HepG2 (cell line): ENCODE results near the gene HSD17B2. TPM values are rescaled to one million over a fixed set of nuclear protein-coding genes. Genes with fewer than 3 reads are reported as not detected.

ENCODE experiments used
- ATAC-seq: fragments of 200-7000 bp; cut with Tn5 transposase; 3 replicates; pipeline ENCODE4 v1.9.1; 2020; ENCODE audit warnings: mild to moderate bottlenecking, moderate library complexity
- BruUV-seq: library from RNA; stranded (reverse); fragments of 400-500 nt; replicated peaks from 2 replicates; lab custom pipeline; 2021; lab: Mats Ljungman, UMichigan
- CTCF ChIA-PET: fragments of 300-600 bp; formaldehyde crosslinking; extraction: SDS; loops from one replicate; lab custom pipeline; 2021; ENCODE audit warnings: low total read pairs, inconsistent platforms, low intra/inter-chr PET ratio; lab: Yijun Ruan, JAX
- POLR2A ChIA-PET: fragments of 350-600 bp; sonication (Branson Sonifier 250); formaldehyde crosslinking; loops from one replicate; lab custom pipeline; 2020; ENCODE audit warnings: antibody characterized with exemption, inconsistent platforms; lab: Yijun Ruan, JAX
- DNase-seq: peaks from one replicate; pipeline ENCODE4 v3.0.0-alpha.2; 2015; ENCODE audit warnings: low spot score
- FAIRE-seq: peaks from 3 replicates; lab custom pipeline; 2011; peaks lifted over from hg19 to GRCh38; lab: Jason Lieb, UNC
- H2AFZ ChIP-seq: one replicate; pipeline ENCODE4 v1.6.1; 2011; ENCODE audit warnings: low read length, inconsistent platforms
- H3K27ac ChIP-seq: fragments of 300-600 bp; 3 replicates; pipeline ENCODE4 v1.8.0; 2011; ENCODE audit warnings: mixed run types, mild to moderate bottlenecking, mixed read lengths, low read length, inconsistent platforms; ENCODE audit not compliant: insufficient read depth; ENCODE audit errors: extremely low read length
- H3K27me3 ChIP-seq, 2 experiments: fragments of 200-600 bp in 1 of 2; 2 replicates in 1 of 2; 3 replicates in 1 of 2; pipeline versions ENCODE4 v1.6.0 to v1.8.0; 2011; ENCODE audit warnings: low read length in 2 of 2, mild to moderate bottlenecking in 2 of 2, moderate library complexity in 2 of 2, inconsistent platforms in 1 of 2; ENCODE audit not compliant: insufficient read depth in 2 of 2, control insufficient read depth in 1 of 2
- H3K36me3 ChIP-seq, 2 experiments: fragments of 200-600 bp in 1 of 2; replicated peaks in 1 of 2; 2 replicates in 1 of 2; 3 replicates in 1 of 2; pipeline versions ENCODE4 v1.5.1 to v1.8.0; 2011; ENCODE audit warnings: low read length in 2 of 2, inconsistent platforms in 1 of 2; ENCODE audit not compliant: insufficient read depth in 2 of 2, control insufficient read depth in 1 of 2
- H3K4me1 ChIP-seq: 2 replicates; pipeline ENCODE4 v1.5.1; 2012; ENCODE audit warnings: low read length, inconsistent platforms; ENCODE audit not compliant: insufficient read depth
- H3K4me2 ChIP-seq: 2 replicates; pipeline ENCODE4 v1.6.0; 2011; ENCODE audit warnings: low read depth, low read length, inconsistent platforms
- H3K4me3 ChIP-seq, 3 experiments: fragments of 200-600 bp in 1 of 3; sonication (generic), shearing (Covaris generic) in 1 of 3; replicated peaks in 1 of 3; 2 replicates each; pipeline ENCODE4 v1.5.1; 2011 to 2016; ENCODE audit warnings: low read length in 3 of 3, inconsistent platforms in 2 of 3, low read depth in 2 of 3, mild to moderate bottlenecking in 2 of 3, control low read depth in 1 of 3, mixed read lengths in 1 of 3; ENCODE audit not compliant: insufficient read depth in 1 of 3
- H3K79me2 ChIP-seq: one replicate; pipeline ENCODE4 v1.6.1; 2011; ENCODE audit warnings: low read length, inconsistent platforms; ENCODE audit not compliant: insufficient read depth
- H3K9ac ChIP-seq: 2 replicates; pipeline ENCODE4 v1.6.0; 2011; ENCODE audit warnings: mild to moderate bottlenecking, low read depth, low read length, inconsistent platforms; ENCODE audit not compliant: insufficient read depth
- H3K9me3 ChIP-seq: 2 replicates; pipeline ENCODE4 v1.5.1; 2012; ENCODE audit warnings: mild to moderate bottlenecking, low read length
- H4K20me1 ChIP-seq: 2 replicates; pipeline ENCODE4 v1.6.0; 2011; ENCODE audit warnings: inconsistent platforms, mild to moderate bottlenecking, low read length, moderate library complexity; ENCODE audit not compliant: insufficient read depth
- HDAC1 ChIP-seq: sonication (generic); formaldehyde crosslinking; IDR thresholded peaks from 2 replicates; pipeline ENCODE4 v1.5.1; 2020; ENCODE audit warnings: mild to moderate bottlenecking, missing genetic modification reagents
- HINFP ChIP-seq: sonication (generic); formaldehyde crosslinking; IDR thresholded peaks from 2 replicates; pipeline ENCODE4 v1.4.0; 2020; ENCODE audit warnings: low read depth, mild to moderate bottlenecking, missing genetic modification reagents
- MZF1 ChIP-seq: sonication (generic); formaldehyde crosslinking; IDR thresholded peaks from 2 replicates; pipeline ENCODE4 v1.8.1; 2023; ENCODE audit warnings: mild to moderate bottlenecking, missing genetic modification reagents, borderline replicate concordance
- TFAP4 ChIP-seq: sonication (generic); IDR thresholded peaks from 2 replicates; pipeline ENCODE4 v1.6.1; 2016; ENCODE audit warnings: low read depth, borderline replicate concordance
- ZBED4 ChIP-seq: sonication (generic); formaldehyde crosslinking; IDR thresholded peaks from 2 replicates; pipeline ENCODE4 v1.4.0; 2020; ENCODE audit warnings: missing genetic modification reagents, borderline replicate concordance
- ZBTB44 ChIP-seq: sonication (generic); formaldehyde crosslinking; IDR thresholded peaks from 2 replicates; pipeline ENCODE4 v1.4.0; 2020; ENCODE audit warnings: missing genetic modification reagents
- ZBTB7B ChIP-seq: sonication (generic); formaldehyde crosslinking; IDR thresholded peaks from 2 replicates; pipeline ENCODE4 v1.4.0; 2020; ENCODE audit warnings: missing genetic modification reagents
- ZFP36L2 ChIP-seq: sonication (generic); formaldehyde crosslinking; IDR thresholded peaks from 2 replicates; pipeline ENCODE4 v1.4.0; 2020; ENCODE audit warnings: missing genetic modification reagents
- ZNF333 ChIP-seq: sonication (generic); formaldehyde crosslinking; IDR thresholded peaks from 2 replicates; pipeline ENCODE4 v1.4.0; 2020; ENCODE audit warnings: mild to moderate bottlenecking, missing genetic modification reagents, borderline replicate concordance
- ZNF672 ChIP-seq: sonication (generic); formaldehyde crosslinking; IDR thresholded peaks from 2 replicates; pipeline ENCODE4 v1.8.1; 2022; ENCODE audit warnings: missing genetic modification reagents
- ZNF746 ChIP-seq: sonication (generic); formaldehyde crosslinking; IDR thresholded peaks from 2 replicates; pipeline ENCODE4 v1.8.0; 2022; ENCODE audit warnings: mild to moderate bottlenecking, missing genetic modification reagents
- ZNF75D ChIP-seq: sonication (generic); formaldehyde crosslinking; IDR thresholded peaks from 2 replicates; pipeline ENCODE4 v1.8.1; 2023; ENCODE audit warnings: missing genetic modification reagents, mild to moderate bottlenecking, borderline replicate concordance
- WGBS: methylation state at CpG from one replicate; pipeline ENCODE4 v1.1.6; 2017; ENCODE audit warnings: low lambda C conversion rate; 5-methylcytosine and 5-hydroxymethylcytosine counted together
- in situ Hi-C: cut with HindIII; loops from 2 replicates; pipeline ENCODE4 v1.10.0; 2017; ENCODE audit warnings: low pct_unique_long_range_greater_than_20kb; ENCODE audit not compliant: extremely low pct_ligation_motif_present
- intact Hi-C: fragments of 100-400 bp; cut with micrococcal nuclease; formaldehyde crosslinking; loops from one replicate; pipeline ENCODE4 v1.10.0; 2022; ENCODE audit not compliant: unreplicated experiment
- polyA plus RNA-seq, 8 experiments: library from polyadenylated mRNA; depleted of rRNA in 3 of 8; stranded (reverse) in 7 of 8; unstranded in 1 of 8; fragments of >200 nt; fragmentation: Illumina TruSeq in 4 of 8; extraction: Trizol in 4 of 8; gene quantifications; 2 replicates each; pipeline versions ENCODE4 v1.2.1 to v1.2.3, GENCODE V29; 2011 to 2016; ENCODE audit warnings: low read depth in 4 of 8, missing spikeins in 1 of 8, mixed read lengths in 1 of 8; ENCODE audit not compliant: insufficient read depth in 1 of 8
- total RNA-seq, 5 experiments: library from RNA; depleted of rRNA; stranded (reverse); fragments of >200 nt; fragmentation: Illumina TruSeq; extraction: Trizol; gene quantifications; 2 replicates each; pipeline ENCODE4 v1.2.3, GENCODE V29; 2016; ENCODE audit warnings: low read depth in 1 of 5

HSD17B2 gene
- total and polyA plus RNA-seq, 2 of the 13 experiments (the other 11 are each of a cell fraction or from before 2014, with no cell fraction given) = 26.3 to 69.3 TPM

- Histone ChIP-seq H3K27ac (no peak overlapping the region), H2AFZ (no peak overlapping the region), H3K27me3 (peaks cover 1 to 27% of the 10 kb centered on the region in 2 experiments; a peak in 3 of 5 replicates), H3K4me2 (no peak overlapping the region), H4K20me1 (no peaks in the 10 kb centered on the region), H3K9me3 (no peaks in the 10 kb centered on the region), H3K79me2 (no peaks in the 10 kb centered on the region), H3K9ac (no peak overlapping the region), H3K4me1 (no peaks in the 10 kb centered on the region), H3K36me3 (no peaks in the 10 kb centered on the region; a peak in 1 of 5 replicates), H3K4me3 (no peak overlapping the region)
- no peak for ATAC-seq
- 53% methylated on average over 7 of the region's 7 CpGs for WGBS
- POLR2A ChIA-PET = no interaction called here
- CTCF ChIA-PET = interaction anchor here (1.3 kb wide), 1 partner anchor 207 kb away, joined by 4 read pairs; no protein-coding TSS in a partner anchor
- in situ Hi-C loops (no loop called here), intact Hi-C loops (no loop called here)
- TF ChIP-seq TFAP4 (no peak), MZF1 (CRISPR knock-in tag) (no peak), ZNF746 (no peak), HINFP (CRISPR knock-in tag) (no peak), ZBTB44 (CRISPR knock-in tag) (no peak), ZNF672 (CRISPR knock-in tag) (no peak), ZBTB7B (CRISPR knock-in tag) (no peak), ZBED4 (no peak), ZNF75D (no peak), HDAC1 (CRISPR knock-in tag) (no peak), ZNF333 (CRISPR knock-in tag) (no peak), ZFP36L2 (CRISPR knock-in tag) (no peak)
- no peak for FAIRE-seq
- no TSS peak for BruUV-seq
- no peak for DNase-seq
These were observed 11.8 kb upstream of the HSD17B2 start for GRCh38 chr16:82023206-82023605.
